HG03565 (cell line): ENCODE measurements around the gene SPEM2.

ENCODE experiments used
- ATAC-seq: cut with Tn5 transposase; IDR thresholded peaks from one replicate; pipeline ENCODE4 v1.9.1; 2021; ENCODE audit warnings: mild to moderate bottlenecking, moderate library complexity; ENCODE audit not compliant: unreplicated experiment

Gene SPEM2

DNA sequence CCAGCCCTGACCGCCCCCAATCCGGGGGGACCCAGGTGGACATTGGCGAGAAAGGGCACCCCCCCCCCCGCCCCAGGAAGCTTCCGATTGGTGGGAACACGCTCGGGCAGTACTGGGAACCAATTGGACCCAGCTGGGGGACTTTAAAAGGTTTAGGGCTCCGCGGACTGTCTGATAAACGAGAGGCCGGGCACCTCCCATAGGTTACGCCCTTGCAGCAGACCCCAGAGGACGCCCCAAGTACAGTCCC is 21.8 kb upstream of the SPEM2 start:
- no peak for ATAC-seq

GRCh38 chr17:7403977-7404736 is 21.3 kb upstream of the SPEM2 start, which contains the start of gene TMEM256:
TSS of gene TMEM256 (minus strand) at chr17:7404097. CDS start at chr17:7404084, 13 bp downstream.
- peak; percentile 93 for ATAC-seq

- ATAC-seq: no peak
Observed at GRCh38 chr17:7404737-7405349, 20.6 kb upstream of the SPEM2 start.

DNA sequence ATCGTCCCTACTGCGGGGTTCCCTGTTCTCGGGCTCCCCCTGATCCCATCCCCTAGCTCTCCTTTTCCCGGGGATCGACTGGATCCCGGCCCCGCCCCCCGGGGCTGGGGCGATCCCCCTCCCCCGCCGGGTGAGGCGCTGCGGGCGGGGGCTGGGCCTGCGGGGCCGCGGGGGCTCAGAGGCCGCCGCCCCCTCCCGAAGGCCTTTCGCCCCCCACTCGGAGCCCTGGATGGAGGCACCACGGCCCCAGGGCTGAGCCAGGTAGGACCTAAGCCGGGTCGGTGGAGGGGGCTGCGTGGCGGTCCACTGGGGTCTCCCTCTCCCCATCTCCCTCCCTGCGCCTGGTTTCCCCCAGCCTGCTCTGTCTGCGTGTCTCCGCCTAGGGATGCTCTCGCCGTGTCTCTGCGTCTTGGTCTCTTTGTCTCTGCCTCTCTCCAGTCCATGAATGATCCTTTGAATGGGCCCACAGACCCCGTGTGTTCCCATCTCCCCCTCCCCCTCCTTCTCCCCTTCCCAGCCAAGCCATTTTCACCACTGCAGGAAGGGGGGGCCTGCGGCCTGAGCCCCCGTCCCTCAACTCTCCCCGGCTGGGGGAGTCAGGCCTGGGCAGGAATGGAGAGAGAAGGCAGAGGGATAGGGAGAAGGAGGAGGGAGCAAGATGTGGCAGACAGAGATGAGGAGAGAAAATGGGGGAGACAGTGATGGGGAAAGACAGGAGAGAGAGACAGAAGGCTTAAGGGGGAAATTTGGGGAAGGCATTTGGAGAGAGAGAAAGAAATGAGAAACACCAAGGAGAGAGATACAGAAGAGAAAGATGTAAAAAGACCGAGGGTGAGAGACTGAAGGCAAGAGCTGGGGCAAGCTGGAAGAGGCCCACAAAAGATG is 19.8 kb upstream of the SPEM2 start:
- ATAC-seq: no peak

- ATAC-seq: no peak
Observed at GRCh38 chr17:7406235-7406825, 19.1 kb upstream of the SPEM2 start.

DNA sequence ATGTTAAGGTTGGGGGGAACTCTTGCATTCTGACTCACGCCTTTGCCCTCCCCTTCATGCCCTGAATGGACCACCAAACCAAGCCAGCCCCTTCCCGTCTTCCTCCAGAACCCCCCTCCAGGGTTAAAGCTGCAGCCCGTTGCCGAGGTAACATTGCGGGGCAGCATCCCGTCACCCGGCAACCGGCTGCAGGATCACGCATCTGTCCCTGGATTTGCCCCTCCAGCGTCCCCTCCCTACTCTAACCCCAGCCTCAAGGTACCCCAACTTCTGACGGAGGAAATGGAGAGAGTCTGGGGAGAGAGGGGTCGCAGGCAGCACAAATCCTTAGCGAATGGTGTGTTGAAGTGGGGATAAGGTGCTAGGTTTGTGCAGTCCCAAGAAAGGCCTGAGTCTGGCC is 18.3 kb upstream of the SPEM2 start:
- no peak for ATAC-seq

DNA sequence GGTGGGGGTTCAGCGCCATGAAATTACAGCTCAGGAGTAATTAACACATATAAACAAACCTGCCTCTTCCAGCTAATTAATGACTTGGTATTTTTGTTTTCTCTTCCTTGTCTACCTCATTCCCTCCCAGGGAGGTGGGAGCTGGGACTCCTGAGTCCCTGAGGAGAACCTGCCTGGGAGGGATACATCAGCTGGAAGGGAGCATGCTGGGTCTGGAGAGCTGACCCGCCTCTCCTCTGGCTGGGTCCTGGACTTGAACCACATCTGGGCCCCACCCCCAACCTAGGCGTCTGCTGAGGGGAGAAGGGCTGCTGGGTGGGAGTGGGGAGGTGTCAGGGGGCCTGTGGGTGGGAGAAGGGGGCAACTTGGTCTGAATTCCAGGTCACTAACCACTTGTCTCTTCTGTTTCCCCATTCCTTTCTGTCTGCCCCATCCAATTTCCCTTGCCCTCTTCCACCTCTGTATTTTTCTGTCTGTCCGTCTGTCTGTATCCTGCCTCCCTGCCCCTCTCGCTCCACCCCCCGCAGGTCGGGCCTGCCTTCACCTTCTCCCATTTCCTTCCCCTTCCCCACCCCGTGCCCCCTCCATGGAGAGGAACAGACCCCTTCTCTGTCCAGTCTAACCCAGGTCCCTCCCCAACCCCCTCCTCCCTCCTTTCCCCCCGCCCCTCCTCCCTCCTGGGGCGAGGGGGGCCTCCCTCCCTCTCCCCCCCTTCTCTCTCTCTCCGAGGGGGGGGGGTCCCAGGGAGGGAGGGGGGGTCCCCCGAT is 17.7 kb upstream of the SPEM2 start, which contains the start of gene NLGN2:
TSS of gene NLGN2 (plus strand) at position 361 of the 767 bp plus-strand sequence. CDS start 411 bp downstream, outside the sequence.
- no peak for ATAC-seq

GRCh38 chr17:7408252-7408727 is 17.1 kb upstream of the SPEM2 start:
- no peak for ATAC-seq

- ATAC-seq: no peak
Observed at GRCh38 chr17:7408863-7409262, 16.6 kb upstream of the SPEM2 start.

DNA sequence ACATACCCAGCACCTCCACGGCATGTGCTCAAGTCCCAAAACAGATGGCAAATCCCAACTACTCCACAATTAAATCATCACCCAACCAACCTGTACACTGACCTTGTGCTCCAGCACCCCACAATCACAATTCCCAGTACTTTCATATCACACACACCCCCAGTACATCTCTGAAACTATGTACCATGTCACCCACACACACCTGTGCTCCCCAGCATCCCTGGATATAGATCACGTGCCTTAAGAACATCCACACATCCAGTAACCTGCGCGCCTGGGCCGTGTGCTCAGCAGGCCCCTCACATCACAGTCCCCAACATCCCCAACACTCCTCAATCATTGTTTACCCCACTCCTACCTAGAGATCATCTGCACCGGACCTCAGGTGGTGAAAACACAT is 15.7 kb upstream of the SPEM2 start:
- ATAC-seq: no peak

DNA sequence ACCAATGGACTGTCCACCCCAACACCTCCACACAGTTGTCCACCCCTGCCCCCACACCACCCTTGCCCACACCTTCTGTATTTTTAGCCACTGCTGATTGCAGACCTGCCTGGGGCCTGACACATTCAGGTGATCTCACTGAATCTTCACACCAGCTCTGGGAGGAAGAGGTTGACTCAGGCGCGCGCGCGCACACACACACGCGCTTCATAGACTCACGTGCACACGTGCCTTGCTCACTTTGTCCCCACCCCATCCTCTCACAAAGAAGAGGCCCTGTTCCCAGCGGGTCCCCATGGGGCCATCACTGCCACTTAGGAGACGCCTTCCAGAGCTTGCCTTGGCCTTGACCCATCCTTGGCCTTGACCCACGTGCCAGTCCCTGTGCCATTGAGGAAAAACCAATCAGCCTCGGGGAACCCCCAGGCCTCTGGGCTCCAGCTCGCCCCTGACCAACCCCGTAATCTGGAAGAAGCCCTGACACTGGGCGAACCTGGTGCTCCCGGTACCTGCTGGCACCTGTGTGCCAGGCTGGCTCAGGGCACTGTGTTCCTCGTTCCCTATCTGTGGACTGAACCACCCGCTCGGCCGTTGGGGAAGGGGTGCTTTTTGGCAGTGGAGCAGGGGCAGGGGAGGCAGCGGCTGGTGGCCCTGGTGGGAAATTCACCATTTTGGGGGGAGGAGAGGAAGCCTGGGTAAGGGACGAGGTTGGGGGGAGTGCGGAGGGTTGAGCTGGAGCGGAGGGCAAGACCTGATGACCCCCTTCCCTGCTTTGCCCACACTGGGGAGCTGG is 14.6 kb upstream of the SPEM2 start:
- ATAC-seq: no peak

- no peak for ATAC-seq
Observed at GRCh38 chr17:7411427-7411750, 14.0 kb upstream of the SPEM2 start.

- ATAC-seq: no peak
Observed at GRCh38 chr17:7413346-7413985, 11.9 kb upstream of the SPEM2 start.

- no peak for ATAC-seq
Observed at GRCh38 chr17:7414837-7415236, 10.6 kb upstream of the SPEM2 start.

GRCh38 chr17:7415784-7416183 is 9.6 kb upstream of the SPEM2 start:
- ATAC-seq: no peak

DNA sequence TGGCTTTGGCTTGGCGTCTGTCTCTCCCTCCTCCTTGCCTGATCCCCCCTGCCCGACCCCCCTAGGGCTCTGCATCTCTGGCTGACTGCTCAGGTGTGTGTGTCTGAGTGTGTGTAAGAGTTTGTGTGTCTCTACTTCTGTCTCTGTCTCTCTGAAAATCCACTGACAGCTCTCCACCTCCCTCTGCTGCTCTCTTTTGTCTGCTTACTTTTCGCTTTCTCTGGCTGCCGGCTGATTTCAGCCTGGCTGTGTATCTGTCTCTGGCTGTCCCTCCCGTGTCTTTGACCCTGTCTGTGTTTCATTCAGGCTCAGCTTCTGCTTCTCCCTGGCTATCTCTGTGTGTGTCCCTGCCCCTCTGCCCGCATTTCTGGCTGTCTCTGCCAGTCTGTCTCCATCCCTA is 9.1 kb upstream of the SPEM2 start:
- no peak for ATAC-seq

GRCh38 chr17:7417056-7417655 is 8.3 kb upstream of the SPEM2 start:
- no peak for ATAC-seq

- no peak for ATAC-seq
Observed at GRCh38 chr17:7418472-7419152, 6.8 kb upstream of the SPEM2 start.
